Glomerular visceral epithelial cell (primary cell): Measurements from ENCODE around the gene TMEM163.
"Not testable (repeated sequence)": the region's sequence is repeated elsewhere in the genome, so short reads cannot be mapped to it uniquely, and the experiment has no call there.

Source experiments
- DNase-seq: peaks from one replicate; pipeline ENCODE4 v3.0.0-alpha.2; 2016; ENCODE audit errors: extremely low spot score

The TMEM163 gene

GRCh38 chr2:134723742-134724141 lies 4.9 kb upstream of the TMEM163 start:
- not testable (repeated sequence) for DNase-seq

- no peak for DNase-seq
Observed at GRCh38 chr2:134722728-134723127, 3.9 kb upstream of the TMEM163 start.

- no peak for DNase-seq
Observed at GRCh38 chr2:134721596-134721995, 2.8 kb upstream of the TMEM163 start.

DNA sequence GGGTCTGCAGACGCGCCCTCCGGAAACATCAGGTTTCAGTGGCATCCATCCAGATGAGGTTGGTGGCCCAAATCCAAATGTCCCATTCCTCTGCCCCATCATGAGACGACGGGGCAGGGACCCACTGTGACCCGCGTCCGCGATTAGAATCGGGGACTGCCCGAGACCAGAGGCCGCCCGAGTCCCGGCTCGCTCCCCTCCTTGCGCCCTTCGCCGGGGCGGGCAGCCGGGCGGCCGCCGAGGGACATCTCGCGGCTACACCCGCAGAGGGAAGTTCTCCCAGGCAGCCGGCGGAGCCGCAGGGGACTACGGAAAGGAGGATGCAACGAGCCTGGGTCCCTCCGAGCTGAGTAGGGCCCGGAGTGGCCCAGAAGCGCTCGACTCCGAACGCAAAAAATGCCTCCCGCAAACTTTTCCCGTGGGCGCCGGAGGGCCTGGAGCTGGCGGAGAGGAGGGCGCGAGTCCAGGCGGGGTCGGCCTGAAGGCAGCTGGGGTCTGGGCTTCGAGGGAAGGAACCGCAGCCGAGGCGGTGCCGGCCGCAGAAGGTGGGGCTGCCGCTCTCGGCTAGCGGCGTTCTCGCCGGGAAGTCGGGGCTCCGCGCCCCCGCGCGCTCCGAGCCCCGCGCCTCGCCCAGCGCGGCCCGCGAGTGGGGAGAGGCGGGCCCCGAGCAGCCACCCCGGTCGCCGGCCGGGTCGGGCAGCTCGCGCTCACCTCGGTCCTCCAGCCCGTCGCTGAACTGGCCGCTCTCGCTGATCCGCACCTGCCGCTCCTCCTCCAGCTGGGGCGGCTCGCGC lies 580 bp downstream of the TMEM163 start:
- peak; percentile 37 for DNase-seq

- no peak for DNase-seq
Observed at GRCh38 chr2:134717286-134718022, 1.3 kb downstream of the TMEM163 start.

DNA sequence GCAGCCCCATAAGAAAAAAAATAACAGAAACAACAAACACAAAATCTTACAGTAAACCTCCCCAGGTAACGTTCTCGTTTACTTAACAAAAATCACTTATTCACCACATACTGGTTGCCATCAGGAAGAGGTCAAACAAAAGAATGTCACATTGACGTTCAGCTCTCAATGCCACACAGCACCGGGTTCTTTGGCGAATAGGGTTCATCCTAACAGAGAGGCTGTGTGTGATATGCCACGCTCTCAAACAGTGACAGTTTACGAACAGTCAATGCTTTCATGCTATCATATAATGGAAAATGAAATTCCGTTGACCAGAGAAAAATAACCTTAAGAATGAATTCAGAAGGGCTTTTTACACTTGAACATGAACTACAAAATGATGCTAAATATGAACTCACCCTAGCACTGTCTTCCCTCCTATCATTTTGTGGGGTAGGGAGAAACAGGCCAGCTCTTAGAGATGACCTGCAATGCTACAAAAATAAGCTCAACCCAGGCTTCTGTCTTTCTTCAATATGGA lies 2.0 kb downstream of the TMEM163 start:
- DNase-seq = no peak

DNA sequence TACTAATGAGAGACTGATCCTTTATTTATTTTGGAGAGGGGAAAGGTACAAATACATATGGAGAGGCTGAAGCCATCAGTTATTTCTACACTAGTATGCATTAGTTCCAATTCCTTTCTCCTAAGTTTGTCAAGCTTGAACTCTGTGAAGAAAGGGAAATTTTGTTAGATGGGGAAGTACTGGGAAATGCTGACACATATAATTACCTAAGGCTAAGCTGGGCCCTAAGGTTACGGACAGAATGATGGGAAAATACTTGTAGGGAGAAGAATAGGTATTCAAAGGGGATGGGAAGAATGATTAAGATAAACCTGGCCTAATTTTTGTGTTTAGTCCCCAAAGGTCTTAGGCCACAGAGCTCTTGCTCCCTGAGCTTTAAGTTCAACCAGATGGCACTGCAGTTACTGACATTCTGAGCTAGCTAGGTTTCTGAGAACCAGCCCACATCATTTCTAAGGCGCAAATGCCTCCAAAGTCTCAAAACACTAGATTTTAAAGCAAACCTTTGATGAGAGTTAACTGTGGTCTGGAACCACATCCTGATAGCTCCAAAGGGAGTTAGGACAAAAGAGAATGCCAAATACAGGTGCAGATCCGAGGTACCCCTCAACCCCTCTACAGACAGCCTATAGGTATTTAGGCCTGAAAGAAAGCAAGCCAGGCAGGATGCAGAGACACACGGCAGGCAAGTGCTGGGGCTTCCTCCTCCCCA lies 2.7 kb downstream of the TMEM163 start:
- no peak for DNase-seq

GRCh38 chr2:134714228-134714627 lies 4.6 kb downstream of the TMEM163 start:
- DNase-seq = no peak

GRCh38 chr2:134713606-134714005 lies 5.2 kb downstream of the TMEM163 start:
- no peak for DNase-seq

DNA sequence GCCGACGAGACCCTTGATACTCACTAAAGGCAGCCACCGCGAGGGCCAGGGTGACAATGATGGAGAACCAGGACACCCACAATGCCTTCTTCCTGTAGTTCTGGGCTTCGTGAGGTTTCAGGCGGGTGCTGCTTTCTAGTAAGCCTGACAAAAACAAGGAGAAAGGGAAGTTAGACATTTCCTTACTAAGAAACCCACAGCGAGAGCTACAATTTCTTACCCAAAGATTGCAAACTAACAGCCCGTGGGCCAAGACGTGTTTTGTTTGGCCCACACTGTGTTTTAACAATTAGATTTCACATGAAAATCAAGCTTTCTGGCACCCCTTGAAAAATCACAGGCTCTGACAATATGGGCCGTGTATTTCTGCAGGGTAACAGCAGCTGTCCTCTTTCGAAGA lies 5.6 kb downstream of the TMEM163 start:
- DNase-seq = no peak

DNA sequence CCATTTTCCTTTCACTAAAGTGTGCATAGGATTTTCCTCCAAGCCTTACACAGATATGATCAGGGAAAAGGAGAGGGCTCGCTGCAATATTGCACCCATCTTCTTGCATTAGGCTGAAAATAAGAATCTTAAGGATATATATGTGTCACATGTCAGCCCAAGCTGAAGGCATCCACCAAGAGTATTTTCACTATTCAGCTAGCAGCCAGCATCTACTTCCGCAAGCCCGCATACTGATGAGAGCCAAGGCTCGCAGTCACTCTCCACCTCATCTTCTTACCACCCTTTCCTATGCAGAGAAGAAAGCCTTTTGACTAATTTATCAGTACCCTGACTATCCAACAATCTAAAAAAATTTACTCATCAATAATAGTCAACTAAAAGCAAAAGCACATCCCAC lies 6.1 kb downstream of the TMEM163 start:
- DNase-seq = no peak

- DNase-seq = no peak
Observed at GRCh38 chr2:134712299-134712698, 6.5 kb downstream of the TMEM163 start.

DNA sequence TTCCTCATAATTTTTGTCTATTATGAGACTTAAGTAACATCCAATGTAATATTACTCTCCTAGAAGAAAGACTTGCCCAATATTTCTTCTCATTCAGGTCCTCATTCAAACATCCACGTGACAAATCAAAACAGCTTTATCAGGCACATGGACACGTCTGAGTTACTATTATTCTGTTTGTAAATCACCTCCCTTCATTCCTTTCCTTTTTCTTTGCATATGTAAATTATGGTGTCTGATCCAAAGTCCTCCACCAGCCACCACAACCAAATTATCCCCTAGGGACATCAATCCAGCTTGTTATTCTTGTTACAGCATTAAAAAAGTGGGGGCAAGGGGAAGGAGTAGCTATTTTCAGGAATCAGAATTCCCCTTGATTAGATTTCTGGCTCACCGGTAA lies 7.1 kb downstream of the TMEM163 start:
- no peak for DNase-seq

GRCh38 chr2:134707330-134707676 lies 11.5 kb downstream of the TMEM163 start:
- no peak for DNase-seq

GRCh38 chr2:134706587-134707329 lies 12.0 kb downstream of the TMEM163 start:
- peak; percentile 66 for DNase-seq

DNA sequence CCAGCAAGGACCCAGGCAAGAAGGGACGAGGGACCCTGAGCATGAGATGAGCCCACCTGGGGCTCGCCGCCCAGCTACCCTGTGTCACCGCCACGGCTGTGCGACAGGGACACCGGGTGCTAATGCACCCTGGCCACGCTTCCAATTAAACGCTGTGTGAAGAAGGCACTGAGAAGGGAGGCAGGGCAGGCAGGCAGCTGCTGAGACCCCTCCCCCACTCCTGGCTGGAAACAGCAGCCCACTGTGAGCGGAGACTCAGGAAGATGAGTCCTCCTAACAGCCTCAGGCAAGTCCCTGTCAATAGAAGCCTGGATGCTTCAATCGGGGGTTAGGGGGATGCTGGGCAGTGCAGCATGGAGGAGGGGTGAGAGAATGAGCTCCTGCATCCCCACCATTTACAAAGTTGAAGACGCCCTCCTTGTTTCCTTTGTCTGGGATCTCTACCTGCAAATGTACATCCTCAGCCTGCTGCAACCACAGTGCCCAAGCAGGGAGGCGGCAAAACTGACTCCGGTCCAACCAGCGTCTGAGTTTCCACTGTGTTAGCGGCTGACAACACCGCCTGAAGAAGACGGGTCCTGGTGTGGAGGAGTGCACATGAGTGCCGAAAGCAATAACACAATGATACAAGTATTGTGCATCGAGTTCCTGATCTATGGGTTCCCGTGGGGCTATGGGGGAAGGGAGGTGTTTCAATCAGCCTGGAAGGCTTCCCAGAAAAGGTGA lies 12.8 kb downstream of the TMEM163 start:
- no peak for DNase-seq

DNA sequence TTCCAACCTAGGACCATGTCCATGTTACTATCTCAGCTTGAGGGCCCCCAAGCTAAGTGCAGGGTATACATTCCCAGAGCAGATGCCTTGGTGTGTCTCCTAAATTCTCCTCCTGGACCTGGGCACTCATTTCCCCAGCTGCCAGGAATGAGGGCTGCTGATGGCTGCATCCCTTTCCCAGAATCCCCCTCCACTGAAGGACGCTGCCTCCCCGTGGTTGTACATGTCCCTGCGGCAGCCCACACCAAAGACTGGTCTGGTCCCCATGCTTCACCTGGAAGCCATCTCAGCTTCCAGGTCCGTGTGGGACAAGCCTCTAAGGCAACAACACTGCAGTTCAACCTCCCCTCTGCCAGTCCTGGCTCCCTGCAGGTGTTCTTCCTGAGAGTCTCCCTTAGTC lies 14.6 kb downstream of the TMEM163 start:
- no peak for DNase-seq

- no peak for DNase-seq
Observed at GRCh38 chr2:134703426-134703825, 15.4 kb downstream of the TMEM163 start.

GRCh38 chr2:134700730-134701129 lies 18.1 kb downstream of the TMEM163 start:
- no peak for DNase-seq

DNA sequence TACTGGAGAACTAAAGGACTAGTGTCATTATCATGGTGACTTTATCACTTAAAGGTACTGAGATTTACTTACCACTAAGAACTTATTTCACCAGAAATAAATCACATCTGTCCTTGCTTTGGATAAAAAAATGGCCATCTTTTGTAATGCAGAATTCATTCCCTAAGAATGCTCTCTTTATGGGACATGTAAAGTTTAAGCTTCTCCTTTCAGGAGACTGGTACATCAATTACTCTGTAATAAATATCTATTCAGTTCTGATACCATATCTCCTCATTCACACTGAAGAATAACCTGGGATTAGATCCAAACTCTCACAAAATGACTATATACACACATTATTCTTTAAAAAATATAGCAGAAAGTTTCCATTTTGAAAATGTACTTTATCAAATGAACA lies 24.4 kb downstream of the TMEM163 start:
- DNase-seq = no peak
